ENCODE measurements around the gene CCDC85C. TPM values are rescaled to one million over a fixed set of nuclear protein-coding genes. Genes with fewer than 3 reads are reported as not detected.

Gene CCDC85C
- total RNA-seq, 1 experiment from 2014 or later, result 36.4 TPM

- Histone ChIP-seq H3K27ac (ENCODE audit: low read length) (no peak overlapping the region), H3K4me2 (ENCODE audit: low read length) (no peak overlapping the region), H3K9me2 (replicated peaks; ENCODE audit: low read length) (no peaks in the 10 kb centered on the region), H3K9ac (ENCODE audit: low read length) (no peak overlapping the region), H3F3A (ENCODE audit: low read length, unreplicated experiment) (no peaks in the 10 kb centered on the region), H4K20me1 (ENCODE audit: low read length) (0 out of 2 replicates have a peak, but pooled peaks cover 3% of the 10 kb centered on the region), H3K36me3 (ENCODE audit: low read depth, low read length) (no peaks in the 10 kb centered on the region; the same call in 1 of the 2 replicates), H3K27me3 (ENCODE audit: low read length) (no peaks in the 10 kb centered on the region), H3K9me3 (ENCODE audit: low read length) (no peaks in the 10 kb centered on the region), H3K4me3 (ENCODE audit: low read length) (no peak overlapping the region), H3K79me2 (ENCODE audit: low read length) (peaks cover 9% of the 10 kb centered on the region; the same call in 1 of the 2 replicates), H2AFZ (ENCODE audit: low read length) (no peak overlapping the region), H3K4me1 (ENCODE audit: insufficient read depth, low read length) (no peaks in the 10 kb centered on the region)
- DNase-seq (no peak), ATAC-seq (no peak)
- TF ChIP-seq EZH2 (IDR thresholded peaks at IDR 0.05; ENCODE audit: low read length, unreplicated experiment), result no peak
- TF ChIP-seq, protein P1, sequence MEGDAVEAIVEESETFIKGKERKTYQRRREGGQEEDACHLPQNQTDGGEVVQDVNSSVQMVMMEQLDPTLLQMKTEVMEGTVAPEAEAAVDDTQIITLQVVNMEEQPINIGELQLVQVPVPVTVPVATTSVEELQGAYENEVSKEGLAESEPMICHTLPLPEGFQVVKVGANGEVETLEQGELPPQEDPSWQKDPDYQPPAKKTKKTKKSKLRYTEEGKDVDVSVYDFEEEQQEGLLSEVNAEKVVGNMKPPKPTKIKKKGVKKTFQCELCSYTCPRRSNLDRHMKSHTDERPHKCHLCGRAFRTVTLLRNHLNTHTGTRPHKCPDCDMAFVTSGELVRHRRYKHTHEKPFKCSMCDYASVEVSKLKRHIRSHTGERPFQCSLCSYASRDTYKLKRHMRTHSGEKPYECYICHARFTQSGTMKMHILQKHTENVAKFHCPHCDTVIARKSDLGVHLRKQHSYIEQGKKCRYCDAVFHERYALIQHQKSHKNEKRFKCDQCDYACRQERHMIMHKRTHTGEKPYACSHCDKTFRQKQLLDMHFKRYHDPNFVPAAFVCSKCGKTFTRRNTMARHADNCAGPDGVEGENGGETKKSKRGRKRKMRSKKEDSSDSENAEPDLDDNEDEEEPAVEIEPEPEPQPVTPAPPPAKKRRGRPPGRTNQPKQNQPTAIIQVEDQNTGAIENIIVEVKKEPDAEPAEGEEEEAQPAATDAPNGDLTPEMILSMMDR (conservative IDR thresholded peaks at IDR 0.05; ENCODE audit: low read depth, low read length), result no peak
- TF ChIP-seq EZH2phosphoT487 (IDR thresholded peaks at IDR 0.05; ENCODE audit: borderline replicate concordance, low read length), result no peak
- ChIA-PET CTCF (no interaction called here), POLR2A (ENCODE audit: unreplicated experiment) (no interaction called here)
- no TSS peak for BruUV-seq (replicated peaks)
- intact Hi-C loops (cut with micrococcal nuclease), result no loop called here
Measured at GRCh38 chr14:99516156-99516870, 87.7 kb downstream of the CCDC85C start.

DNA sequence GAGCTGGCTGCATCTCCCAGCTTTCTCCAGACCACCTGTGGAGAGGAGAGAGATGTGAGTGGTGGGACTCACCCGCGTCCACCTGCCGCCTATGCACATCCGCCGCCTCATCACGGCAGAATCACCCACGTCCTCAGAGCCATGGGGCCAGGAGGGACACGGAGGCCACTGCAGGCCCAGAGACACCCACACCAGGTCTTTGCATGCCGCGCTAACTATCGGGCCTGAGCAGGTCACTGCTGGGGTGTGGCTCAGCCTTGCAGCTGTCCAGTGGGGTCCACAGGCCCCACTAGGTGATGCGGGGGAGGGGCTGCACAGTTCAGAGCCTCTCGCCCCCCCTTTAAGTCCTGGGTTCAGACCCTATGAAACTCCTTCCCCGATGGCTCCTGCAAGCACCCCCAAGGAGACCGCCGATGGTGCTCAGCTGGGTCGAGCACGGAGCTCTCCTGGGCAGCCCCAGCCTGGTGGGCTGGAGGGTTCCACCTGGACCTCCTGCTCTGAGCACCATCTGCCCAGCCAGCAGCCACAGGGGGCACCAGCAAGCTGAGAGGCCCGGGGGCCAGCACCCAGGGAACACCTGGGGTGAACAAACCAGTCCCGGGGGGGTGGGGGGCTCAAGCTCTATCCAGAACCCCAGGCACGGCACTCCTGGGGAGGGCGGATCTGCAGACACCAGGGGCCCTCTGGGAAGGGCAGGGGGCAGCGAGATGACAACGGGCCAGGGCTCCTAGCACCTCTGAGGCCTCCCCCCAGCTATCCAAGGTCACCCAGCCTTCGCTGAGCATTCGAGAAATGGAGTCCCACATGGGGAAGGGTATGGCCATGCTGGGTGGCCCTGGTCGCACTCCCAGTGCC lies 88.5 kb downstream of the CCDC85C start:
- H4K20me1 ChIP-seq (ENCODE audit: low read length), result 0 out of 2 replicates have a peak, but pooled peaks cover 3% of the 10 kb centered on the region
- H3K4me2 ChIP-seq (ENCODE audit: low read length), result no peak overlapping the region
- H3K9me3 ChIP-seq (ENCODE audit: low read length), result no peaks in the 10 kb centered on the region
- ChIA-PET CTCF (interaction anchor here (0.6 kb wide), 1 partner anchor 138 kb away, joined by 4 read pairs; no protein-coding TSS in a partner anchor), POLR2A (ENCODE audit: unreplicated experiment) (no interaction called here)
- TF ChIP-seq EZH2phosphoT487 (IDR thresholded peaks at IDR 0.05; ENCODE audit: borderline replicate concordance, low read length) (no peak), EZH2 (IDR thresholded peaks at IDR 0.05; ENCODE audit: low read length, unreplicated experiment) (no peak)
- TF ChIP-seq, protein P1 (conservative IDR thresholded peaks at IDR 0.05; ENCODE audit: low read depth, low read length), result no peak
- H3K9me2 ChIP-seq (replicated peaks; ENCODE audit: low read length), result no peaks in the 10 kb centered on the region
- no peaks in the 10 kb centered on the region for H3K4me1 ChIP-seq (ENCODE audit: insufficient read depth, low read length)
- ATAC-seq (no peak), DNase-seq (no peak)
- no peak overlapping the region for H2AFZ ChIP-seq (ENCODE audit: low read length)
- no peak overlapping the region for H3K4me3 ChIP-seq (ENCODE audit: low read length)
- no peak overlapping the region for H3K27ac ChIP-seq (ENCODE audit: low read length)
- peaks cover 9% of the 10 kb centered on the region; the same call in 1 of the 2 replicates for H3K79me2 ChIP-seq (ENCODE audit: low read length)
- H3K27me3 ChIP-seq (ENCODE audit: low read length), result no peaks in the 10 kb centered on the region
- no peak overlapping the region for H3K9ac ChIP-seq (ENCODE audit: low read length)
- peaks cover 7% of the 10 kb centered on the region; the same call in 1 of the 2 replicates for H3K36me3 ChIP-seq (ENCODE audit: low read depth, low read length)
- H3F3A ChIP-seq (ENCODE audit: low read length, unreplicated experiment), result no peaks in the 10 kb centered on the region
- intact Hi-C loops (cut with micrococcal nuclease), result no loop called here
- no TSS peak for BruUV-seq (replicated peaks)

Data from PC-3 (cell line).